Measurements from ENCODE around the gene UBAC2. TPM values are rescaled to one million over a fixed set of nuclear protein-coding genes. Genes with fewer than 3 reads are reported as not detected.
"Not testable (repeated sequence)": the region's sequence is repeated elsewhere in the genome, so short reads cannot be mapped to it uniquely, and the experiment has no call there.

Gene UBAC2
- total RNA-seq, 1 experiment from 2014 or later = 115 TPM

GRCh38 chr13:99206873-99207272 lies 6.2 kb downstream of the UBAC2 start:
- no peak for DNase-seq (ENCODE audit: low read depth)
- in situ Hi-C loops (cut with HindIII; ENCODE audit: low pct_unique_long_range_greater_than_20kb, low sequenced_read_pairs) = no loop called here

GRCh38 chr13:99207511-99207910 lies 6.9 kb downstream of the UBAC2 start:
- in situ Hi-C loops (cut with HindIII; ENCODE audit: low pct_unique_long_range_greater_than_20kb, low sequenced_read_pairs) = no loop called here

DNA sequence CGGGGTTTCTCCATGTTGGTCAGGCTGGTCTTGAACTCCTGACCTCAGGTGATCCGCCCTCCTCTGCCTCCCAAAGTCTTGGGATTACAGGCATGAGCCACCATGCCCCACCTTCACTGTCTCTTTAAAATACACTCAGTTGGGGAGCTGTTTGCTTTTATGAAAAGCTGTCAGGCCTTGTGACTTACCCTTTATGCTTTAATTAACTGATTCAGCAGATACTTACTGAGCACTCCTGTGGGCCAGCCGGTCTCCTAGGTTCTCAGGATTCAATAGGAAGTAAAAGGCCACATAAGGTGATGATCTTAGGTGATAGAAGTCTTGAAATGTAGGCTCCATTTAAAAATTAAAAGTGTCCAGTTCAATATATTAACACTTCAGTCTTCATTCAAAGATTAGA lies 7.5 kb downstream of the UBAC2 start:
- no peak for DNase-seq (ENCODE audit: low read depth)
- in situ Hi-C loops (cut with HindIII; ENCODE audit: low pct_unique_long_range_greater_than_20kb, low sequenced_read_pairs) = no loop called here

More at GRCh38 chr13:99207511-99207910, 6.9 kb downstream of the UBAC2 start:
- DNase-seq (ENCODE audit: low read depth) = no peak

- no peak for DNase-seq (ENCODE audit: low read depth)
- in situ Hi-C loops (cut with HindIII; ENCODE audit: low pct_unique_long_range_greater_than_20kb, low sequenced_read_pairs) = no loop called here
Observed at GRCh38 chr13:99208845-99209527, 8.3 kb downstream of the UBAC2 start.

DNA sequence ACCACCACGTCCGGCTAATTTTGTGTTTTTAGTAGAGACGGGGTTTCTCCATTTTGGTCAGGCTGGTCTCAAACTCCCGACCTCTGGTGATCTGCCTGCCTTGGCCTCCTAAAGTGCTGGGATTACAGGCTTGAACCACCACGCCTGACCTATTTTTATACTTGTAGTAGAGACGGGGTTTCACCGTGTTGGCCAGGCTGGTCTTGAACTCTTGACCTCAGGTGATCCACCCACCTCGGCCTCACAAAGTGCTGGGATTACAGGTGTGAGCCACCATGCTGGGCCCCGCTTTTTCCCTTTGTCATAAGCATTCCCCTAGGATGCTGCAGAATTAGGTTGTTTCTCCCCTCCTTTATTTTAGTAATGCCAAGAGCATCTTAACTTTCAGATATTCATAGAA lies 10.0 kb downstream of the UBAC2 start:
- DNase-seq (ENCODE audit: low read depth); in situ Hi-C loops (cut with HindIII; ENCODE audit: low pct_unique_long_range_greater_than_20kb, low sequenced_read_pairs): not testable (repeated sequence)

- in situ Hi-C loops (cut with HindIII; ENCODE audit: low pct_unique_long_range_greater_than_20kb, low sequenced_read_pairs) = no loop called here
- DNase-seq (ENCODE audit: low read depth) = no peak
Observed at GRCh38 chr13:99211421-99212035, 10.9 kb downstream of the UBAC2 start.

DNA sequence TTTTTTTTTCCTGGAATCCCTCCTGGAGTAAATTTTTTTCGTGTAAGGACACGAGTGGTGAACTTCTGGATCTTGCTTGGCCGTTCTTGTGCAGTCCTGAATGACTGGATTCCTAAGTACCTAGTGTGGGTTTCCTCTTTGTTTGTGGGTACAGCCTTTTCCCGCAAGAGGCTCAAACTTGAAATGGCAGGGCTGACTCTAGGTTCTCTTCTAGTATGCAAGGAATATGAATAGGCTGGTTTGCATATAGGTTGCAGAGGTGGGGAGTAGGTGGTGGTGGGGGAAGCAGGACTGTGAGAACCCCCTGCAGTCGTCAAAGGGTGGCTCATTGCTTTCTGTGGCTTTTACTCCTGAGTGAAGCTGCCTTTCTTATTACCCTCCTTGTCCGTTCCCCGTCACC lies 13.6 kb downstream of the UBAC2 start:
- in situ Hi-C loops (cut with HindIII; ENCODE audit: low pct_unique_long_range_greater_than_20kb, low sequenced_read_pairs) = no loop called here
- no peak for DNase-seq (ENCODE audit: low read depth)

DNA sequence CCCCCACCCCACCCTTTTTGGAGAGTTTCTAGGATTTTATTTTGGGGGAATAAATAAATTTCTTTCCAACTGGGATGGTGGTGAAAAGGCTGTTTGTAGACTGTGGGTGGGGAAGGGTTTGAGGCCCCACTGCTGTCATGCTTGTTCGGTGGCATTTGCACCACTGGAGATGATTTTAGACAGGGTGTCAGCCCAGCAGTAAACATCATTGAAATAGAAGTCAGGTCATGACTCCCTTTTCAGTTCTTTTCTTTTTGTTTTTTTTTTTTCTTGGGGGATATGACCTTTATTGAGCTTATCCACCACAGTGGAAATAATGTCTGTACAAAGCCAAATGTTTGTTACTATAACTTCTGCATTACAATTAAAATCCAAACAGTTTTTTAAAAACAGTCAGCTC lies 14.1 kb downstream of the UBAC2 start:
- no peak for DNase-seq (ENCODE audit: low read depth)
- in situ Hi-C loops (cut with HindIII; ENCODE audit: low pct_unique_long_range_greater_than_20kb, low sequenced_read_pairs) = no loop called here

DNA sequence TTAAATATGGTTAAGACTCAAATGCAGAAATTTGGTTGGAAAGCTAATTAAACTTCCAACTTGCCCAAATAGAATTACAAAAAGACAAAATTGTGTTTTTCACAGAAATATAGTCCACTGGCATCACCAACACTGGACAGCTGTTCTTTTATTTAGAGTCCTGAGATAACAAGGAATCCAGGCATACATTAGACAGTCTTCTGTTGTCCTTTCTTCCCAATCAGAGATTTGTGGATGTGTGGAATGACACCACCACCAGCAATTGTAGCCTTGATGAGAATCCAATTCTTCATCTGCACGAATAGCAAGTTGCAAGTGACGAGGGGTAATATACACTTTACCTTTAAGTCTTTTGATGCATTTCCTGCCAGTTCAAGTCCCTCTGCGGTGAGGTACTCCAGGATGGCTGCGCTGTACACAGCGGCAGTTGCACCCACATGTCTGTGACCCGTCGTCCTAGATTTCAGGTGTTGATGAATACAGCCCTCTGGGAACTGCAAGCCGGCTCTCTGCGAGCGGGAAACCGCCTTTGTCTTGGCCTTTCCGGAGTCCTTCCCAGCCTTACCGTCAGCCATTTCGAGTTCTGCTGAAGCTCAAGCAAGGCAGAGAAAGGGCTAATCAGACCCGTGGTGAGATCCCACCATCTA lies 14.7 kb downstream of the UBAC2 start:
- in situ Hi-C loops (cut with HindIII; ENCODE audit: low pct_unique_long_range_greater_than_20kb, low sequenced_read_pairs) = no loop called here
- no peak for DNase-seq (ENCODE audit: low read depth)

DNA sequence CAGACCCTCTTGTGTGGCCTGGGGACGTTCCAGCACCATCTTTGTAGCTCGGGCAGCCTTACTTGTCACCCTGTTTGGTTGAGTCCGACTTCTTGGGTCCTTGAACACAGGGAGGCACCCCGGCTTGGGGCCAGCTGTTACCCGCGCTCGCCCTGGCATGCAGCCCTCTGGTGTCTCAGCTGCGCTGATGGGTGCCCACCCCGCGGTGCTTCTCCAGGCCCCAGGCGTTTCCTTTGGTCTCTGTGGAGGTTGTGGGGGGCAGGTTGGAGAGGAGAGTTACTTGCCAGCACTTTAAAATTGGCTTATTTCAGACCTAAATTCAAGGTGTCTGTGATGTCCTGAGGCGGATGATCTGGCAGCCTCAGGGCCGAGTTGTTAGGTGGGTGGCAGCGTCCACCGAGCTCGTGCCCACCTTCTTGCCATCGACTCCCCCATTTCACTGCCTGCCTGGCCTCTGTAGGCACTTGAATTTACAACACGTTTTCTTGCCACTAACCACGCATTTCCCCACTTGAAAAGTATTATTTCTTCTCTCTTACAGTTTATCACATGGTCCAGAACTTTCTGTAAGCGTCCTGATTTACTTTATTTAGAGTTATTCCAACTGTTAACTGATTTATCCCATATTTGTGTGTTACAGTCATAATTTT lies 16.9 kb downstream of the UBAC2 start:
- DNase-seq (ENCODE audit: low read depth) = no peak
- in situ Hi-C loops (cut with HindIII; ENCODE audit: low pct_unique_long_range_greater_than_20kb, low sequenced_read_pairs) = no loop called here

DNA sequence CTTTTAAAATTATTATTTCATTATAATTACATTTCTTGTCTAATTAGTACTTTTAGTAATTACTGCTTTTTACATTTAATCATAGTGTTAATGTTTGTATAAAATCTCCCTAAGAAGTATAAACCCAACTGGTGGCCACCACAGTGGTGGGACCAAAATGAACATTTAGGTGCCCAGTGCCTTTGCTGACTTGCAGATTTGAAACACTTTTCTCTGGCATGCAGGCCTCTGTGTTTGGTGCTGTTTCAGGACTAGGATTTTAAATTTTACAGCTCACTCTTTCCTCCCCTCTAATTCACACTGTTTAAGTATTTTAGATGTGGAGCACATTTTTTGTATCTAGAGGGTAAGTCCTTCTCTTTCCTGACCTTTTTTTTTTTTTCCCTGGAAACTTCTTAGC lies 17.5 kb downstream of the UBAC2 start:
- no peak for DNase-seq (ENCODE audit: low read depth)
- in situ Hi-C loops (cut with HindIII; ENCODE audit: low pct_unique_long_range_greater_than_20kb, low sequenced_read_pairs) = no loop called here

DNA sequence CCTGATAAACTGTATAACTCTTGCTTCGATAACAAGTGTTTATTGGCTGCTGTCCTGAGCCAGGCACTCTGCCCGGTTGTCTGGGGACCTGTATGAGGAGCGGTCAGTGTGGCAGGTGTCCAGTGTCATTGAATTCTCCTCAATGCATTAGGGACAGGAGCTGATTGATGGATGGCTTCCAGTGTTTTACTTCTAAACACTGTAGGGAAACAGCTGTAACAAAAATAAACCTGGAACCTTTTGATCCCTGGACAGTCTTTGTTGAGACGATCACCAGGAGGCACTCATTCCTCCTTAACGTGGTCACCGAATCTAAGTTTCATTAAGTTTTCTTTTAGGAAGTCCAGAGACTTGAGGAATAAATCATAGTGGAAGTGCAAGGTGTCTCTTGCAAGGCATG lies 17.9 kb downstream of the UBAC2 start:
- in situ Hi-C loops (cut with HindIII; ENCODE audit: low pct_unique_long_range_greater_than_20kb, low sequenced_read_pairs) = no loop called here
- no peak for DNase-seq (ENCODE audit: low read depth)

GRCh38 chr13:99218969-99219368 lies 18.3 kb downstream of the UBAC2 start:
- no peak for DNase-seq (ENCODE audit: low read depth)
- in situ Hi-C loops (cut with HindIII; ENCODE audit: low pct_unique_long_range_greater_than_20kb, low sequenced_read_pairs) = no loop called here

GRCh38 chr13:99220199-99220935 lies 19.7 kb downstream of the UBAC2 start:
- in situ Hi-C loops (cut with HindIII; ENCODE audit: low pct_unique_long_range_greater_than_20kb, low sequenced_read_pairs) = no loop called here
- DNase-seq (ENCODE audit: low read depth) = no peak

DNA sequence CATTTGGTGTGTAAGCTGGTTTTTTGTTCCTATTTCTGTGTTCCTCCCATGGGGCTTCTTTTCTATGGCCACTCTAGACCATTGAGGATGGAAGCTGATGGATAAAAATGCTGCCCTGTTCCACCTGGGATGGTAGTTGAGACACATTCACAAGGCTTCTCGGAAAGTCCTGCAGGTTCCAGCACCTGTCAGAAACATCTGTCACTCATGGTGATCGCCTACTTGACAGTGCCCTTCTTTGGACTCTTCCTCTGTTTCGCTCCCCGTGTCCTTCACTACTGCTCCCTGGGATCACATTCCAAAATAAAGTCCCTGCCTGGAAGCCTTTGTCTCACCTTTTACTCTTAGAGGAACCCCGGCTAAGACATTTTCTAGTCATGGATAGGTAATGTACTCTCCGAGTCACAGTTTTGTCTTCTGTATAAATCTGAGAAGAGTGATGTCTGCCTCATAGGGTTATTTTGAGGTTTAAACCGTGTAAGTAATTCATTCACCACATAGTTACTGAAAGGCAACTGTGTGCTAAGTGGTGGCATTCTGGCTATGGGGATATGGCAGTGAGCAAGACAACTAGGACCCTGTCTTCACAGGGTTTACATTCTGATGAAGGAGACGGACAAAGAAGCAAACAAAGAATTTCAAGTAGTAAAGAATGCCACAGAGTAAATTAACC lies 21.0 kb downstream of the UBAC2 start:
- DNase-seq (ENCODE audit: low read depth) = no peak
- in situ Hi-C loops (cut with HindIII; ENCODE audit: low pct_unique_long_range_greater_than_20kb, low sequenced_read_pairs) = no loop called here

DNA sequence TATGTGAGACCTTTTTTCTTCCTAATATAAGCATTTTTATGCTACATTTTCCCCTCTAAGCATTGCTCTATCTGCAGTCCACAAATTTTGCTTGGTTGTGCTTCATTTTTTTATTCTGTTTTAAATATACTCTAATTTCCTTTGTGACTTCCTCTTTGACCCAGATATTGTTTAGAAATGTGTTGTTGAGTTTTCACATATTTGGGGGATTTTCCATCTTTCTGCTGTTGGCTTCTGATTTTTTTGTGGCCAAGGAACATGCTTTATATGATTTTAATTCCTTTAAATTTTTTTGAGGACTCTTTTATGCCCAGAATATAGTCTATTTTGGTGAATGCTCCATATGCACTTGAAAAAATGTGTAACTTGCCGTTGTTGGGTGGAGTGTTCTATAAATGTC lies 22.9 kb downstream of the UBAC2 start:
- in situ Hi-C loops (cut with HindIII; ENCODE audit: low pct_unique_long_range_greater_than_20kb, low sequenced_read_pairs) = no loop called here
- no peak for DNase-seq (ENCODE audit: low read depth)

DNA sequence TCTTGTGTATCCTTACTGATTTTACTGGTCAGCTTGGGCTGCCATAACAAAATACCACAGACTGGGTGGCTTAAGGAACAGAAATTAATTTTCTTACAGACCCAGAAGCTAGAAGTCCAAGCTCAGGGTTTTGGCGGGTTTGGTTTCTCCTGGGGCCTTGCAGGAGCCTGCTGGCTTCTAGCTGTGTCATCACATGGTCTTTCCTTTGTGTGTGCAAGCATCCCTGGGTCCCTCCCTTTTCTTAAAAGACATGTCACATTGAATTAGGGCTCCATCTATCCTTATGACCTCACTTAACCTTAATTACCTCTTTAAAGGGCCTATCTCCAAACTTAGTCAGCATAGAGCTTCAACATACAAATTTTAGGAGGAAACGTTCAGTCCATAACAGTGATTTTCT lies 23.4 kb downstream of the UBAC2 start:
- DNase-seq (ENCODE audit: low read depth) = no peak
- in situ Hi-C loops (cut with HindIII; ENCODE audit: low pct_unique_long_range_greater_than_20kb, low sequenced_read_pairs) = no loop called here

- no peak for DNase-seq (ENCODE audit: low read depth)
- in situ Hi-C loops (cut with HindIII; ENCODE audit: low pct_unique_long_range_greater_than_20kb, low sequenced_read_pairs) = no loop called here
Observed at GRCh38 chr13:99225078-99225477, 24.4 kb downstream of the UBAC2 start.
